WERI-Rb-1 (cell line): Measurements from ENCODE around the gene RBFOX1.

Source experiments
- DNase-seq: peaks from one replicate; pipeline ENCODE4 v3.0.0-alpha.2; 2020
- H3K27ac ChIP-seq: fragments of 250-450 bp; sonication (Bioruptor Pico); 2 replicates; pipeline ENCODE4 v1.5.1; 2020; ENCODE audit warnings: mild to moderate bottlenecking, moderate library complexity
- H3K27me3 ChIP-seq: fragments of 250-450 bp; sonication (Bioruptor Pico); 2 replicates; pipeline ENCODE4 v1.5.1; 2021; ENCODE audit warnings: mild to moderate bottlenecking, low read depth, moderate library complexity; ENCODE audit not compliant: insufficient read depth, severe bottlenecking
- H3K36me3 ChIP-seq: fragments of 250-450 bp; sonication (Bioruptor Pico); 2 replicates; pipeline ENCODE4 v1.5.1; 2020; ENCODE audit warnings: mild to moderate bottlenecking, moderate library complexity
- H3K4me3 ChIP-seq: 2 replicates; pipeline ENCODE4 v1.5.1; 2011; ENCODE audit warnings: low read depth, mild to moderate bottlenecking, control low read depth, low read length
- H3K9me3 ChIP-seq: fragments of 250-450 bp; sonication (Bioruptor Pico); 2 replicates; pipeline ENCODE4 v1.5.1; 2021; ENCODE audit warnings: mild to moderate bottlenecking, moderate library complexity; ENCODE audit not compliant: severe bottlenecking
- TF ChIP-seq, protein P1 (sequence below): IDR thresholded peaks from 2 replicates; pipeline ENCODE4 v1.5.1; 2011; ENCODE audit warnings: low read depth, mild to moderate bottlenecking, control low read depth, inconsistent platforms, low read length

The RBFOX1 gene

DNA sequence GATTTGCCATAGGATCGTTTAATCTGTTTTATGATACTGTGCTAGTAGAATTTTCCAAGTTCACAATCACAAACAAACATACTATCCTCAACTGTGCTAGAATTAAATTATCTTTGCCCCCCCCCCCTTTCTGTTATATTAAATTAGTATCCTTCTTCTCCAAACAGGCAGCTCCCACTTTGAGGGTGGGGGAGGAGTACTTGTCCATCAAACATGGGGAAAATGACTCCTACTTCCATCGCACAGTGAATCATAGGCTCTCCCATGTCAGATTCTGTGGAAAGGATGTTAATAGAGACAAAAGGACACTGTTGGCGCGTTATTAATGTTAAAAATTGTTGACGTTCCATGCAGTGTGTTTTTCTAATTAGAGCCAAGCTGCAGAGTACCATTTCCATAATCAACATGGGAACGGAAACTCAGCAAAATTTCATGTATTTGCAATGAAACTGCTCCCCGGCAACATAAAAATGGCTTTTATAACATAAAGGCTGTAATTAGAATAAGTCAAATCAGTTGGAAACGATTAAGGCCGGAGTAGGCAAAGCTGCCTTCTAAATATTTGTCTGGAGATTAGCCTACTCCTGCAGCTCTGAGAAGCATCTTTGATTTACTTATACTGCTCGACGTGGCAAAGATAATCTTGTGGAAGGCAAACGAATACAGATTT, 104.6 kb downstream of the RBFOX1 start:
- no peaks in the 10 kb centered on the region for H3K36me3 ChIP-seq
- H3K9me3 ChIP-seq: no peaks in the 10 kb centered on the region
- H3K4me3 ChIP-seq: no peak overlapping the region
- no peaks in the 10 kb centered on the region for H3K27me3 ChIP-seq
- H3K27ac ChIP-seq: no peak overlapping the region
- peak; percentile 23 for DNase-seq
- TF ChIP-seq, protein P1, sequence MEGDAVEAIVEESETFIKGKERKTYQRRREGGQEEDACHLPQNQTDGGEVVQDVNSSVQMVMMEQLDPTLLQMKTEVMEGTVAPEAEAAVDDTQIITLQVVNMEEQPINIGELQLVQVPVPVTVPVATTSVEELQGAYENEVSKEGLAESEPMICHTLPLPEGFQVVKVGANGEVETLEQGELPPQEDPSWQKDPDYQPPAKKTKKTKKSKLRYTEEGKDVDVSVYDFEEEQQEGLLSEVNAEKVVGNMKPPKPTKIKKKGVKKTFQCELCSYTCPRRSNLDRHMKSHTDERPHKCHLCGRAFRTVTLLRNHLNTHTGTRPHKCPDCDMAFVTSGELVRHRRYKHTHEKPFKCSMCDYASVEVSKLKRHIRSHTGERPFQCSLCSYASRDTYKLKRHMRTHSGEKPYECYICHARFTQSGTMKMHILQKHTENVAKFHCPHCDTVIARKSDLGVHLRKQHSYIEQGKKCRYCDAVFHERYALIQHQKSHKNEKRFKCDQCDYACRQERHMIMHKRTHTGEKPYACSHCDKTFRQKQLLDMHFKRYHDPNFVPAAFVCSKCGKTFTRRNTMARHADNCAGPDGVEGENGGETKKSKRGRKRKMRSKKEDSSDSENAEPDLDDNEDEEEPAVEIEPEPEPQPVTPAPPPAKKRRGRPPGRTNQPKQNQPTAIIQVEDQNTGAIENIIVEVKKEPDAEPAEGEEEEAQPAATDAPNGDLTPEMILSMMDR: no peak

DNA sequence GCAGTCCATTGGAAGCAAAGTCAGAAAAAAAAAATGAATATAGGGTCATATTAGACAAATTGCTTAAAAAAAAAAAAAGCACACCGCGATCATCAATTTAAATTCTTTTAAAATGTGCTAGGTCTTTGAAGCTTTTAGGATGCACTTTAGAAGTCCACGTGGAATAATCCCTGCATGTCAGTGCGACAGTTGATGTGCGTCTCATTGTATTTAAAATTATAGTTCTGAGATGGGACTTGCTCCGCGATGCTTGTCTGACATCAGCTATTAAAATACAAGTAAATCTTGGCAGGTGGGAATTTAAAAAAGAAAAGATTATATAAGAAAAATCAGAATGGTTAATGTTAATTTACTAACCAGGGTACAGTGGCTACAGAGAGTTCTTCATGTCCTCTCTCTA, 105.2 kb downstream of the RBFOX1 start:
- H3K4me3 ChIP-seq: no peak overlapping the region
- no peaks in the 10 kb centered on the region for H3K27me3 ChIP-seq
- H3K36me3 ChIP-seq: no peaks in the 10 kb centered on the region
- no peak for DNase-seq
- no peak overlapping the region for H3K27ac ChIP-seq
- TF ChIP-seq, protein P1: no peak
- no peaks in the 10 kb centered on the region for H3K9me3 ChIP-seq

DNA sequence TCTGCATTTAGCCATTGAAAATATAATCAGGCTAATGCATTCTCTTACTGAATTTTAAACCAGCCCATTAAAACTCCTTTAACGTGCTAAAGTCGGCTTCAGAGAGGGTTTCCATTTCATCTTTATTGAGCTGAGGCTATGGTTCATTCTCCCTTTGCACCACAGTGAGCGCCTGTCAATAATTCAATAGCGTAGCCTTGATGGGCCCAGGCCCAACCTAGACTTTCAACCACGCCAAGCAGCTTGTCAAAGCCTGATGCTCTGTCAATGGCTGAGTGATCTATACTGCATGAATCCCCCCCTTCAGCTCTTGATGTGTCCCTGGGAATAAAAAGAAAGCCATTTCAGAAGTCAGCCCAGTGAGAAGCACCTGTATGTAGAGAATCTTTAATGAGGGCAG, 106.0 kb downstream of the RBFOX1 start:
- DNase-seq: no peak
- H3K27ac ChIP-seq: no peak overlapping the region
- TF ChIP-seq, protein P1: no peak
- no peaks in the 10 kb centered on the region for H3K27me3 ChIP-seq
- no peaks in the 10 kb centered on the region for H3K9me3 ChIP-seq
- no peak overlapping the region for H3K4me3 ChIP-seq
- H3K36me3 ChIP-seq: no peaks in the 10 kb centered on the region

DNA sequence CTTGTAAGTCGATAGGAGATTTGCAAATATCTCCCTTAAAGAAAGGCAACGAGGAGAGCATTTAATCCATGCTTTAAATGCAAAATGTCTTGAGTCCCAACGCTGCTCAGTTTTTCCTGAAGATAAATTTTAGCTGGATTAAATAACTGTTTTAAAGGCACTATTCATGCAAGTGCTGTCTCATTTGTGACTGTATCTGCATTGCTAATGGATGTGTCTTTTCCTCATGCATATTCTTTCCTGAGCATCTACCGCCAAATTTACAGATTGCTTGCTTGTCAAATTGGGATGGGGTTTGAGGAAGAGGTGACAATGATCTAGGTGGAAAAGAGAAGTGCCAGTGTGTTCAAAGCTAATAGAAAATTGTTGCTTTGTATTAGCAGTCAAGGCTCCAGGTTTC, 106.9 kb downstream of the RBFOX1 start:
- Histone ChIP-seq H3K27ac (no peak overlapping the region), H3K27me3 (no peaks in the 10 kb centered on the region), H3K9me3 (no peaks in the 10 kb centered on the region), H3K36me3 (no peaks in the 10 kb centered on the region), H3K4me3 (no peak overlapping the region)
- TF ChIP-seq, protein P1: no peak
- DNase-seq: no peak

DNA sequence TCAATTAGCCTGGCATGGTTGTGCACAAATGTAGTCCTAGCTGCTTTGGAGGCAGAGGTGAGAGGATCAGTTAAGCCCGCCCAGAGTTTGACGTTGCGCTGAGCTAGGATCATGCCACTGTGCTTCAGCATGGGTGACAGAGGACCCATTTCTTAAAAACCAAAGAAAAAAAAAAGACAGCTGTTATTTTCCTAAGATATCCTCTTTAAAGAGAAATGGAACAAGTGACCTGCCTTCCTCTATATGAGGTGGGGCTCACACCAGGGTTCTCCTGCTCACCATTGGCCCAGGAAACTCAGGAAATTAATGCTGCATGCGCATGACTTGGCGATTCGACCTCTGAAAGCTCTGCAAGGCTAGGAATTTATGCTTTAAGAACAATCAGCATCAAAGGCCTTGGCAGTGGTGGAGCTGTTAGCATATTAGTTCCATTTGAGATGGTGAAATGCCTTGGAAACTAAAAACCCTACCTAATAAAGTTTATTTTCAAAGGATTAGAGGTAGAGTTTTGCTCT, 108.3 kb downstream of the RBFOX1 start:
- Histone ChIP-seq H3K36me3 (no peaks in the 10 kb centered on the region), H3K9me3 (no peaks in the 10 kb centered on the region), H3K27ac (no peak overlapping the region), H3K27me3 (no peaks in the 10 kb centered on the region), H3K4me3 (no peak overlapping the region)
- DNase-seq: no peak
- TF ChIP-seq, protein P1: no peak

DNA sequence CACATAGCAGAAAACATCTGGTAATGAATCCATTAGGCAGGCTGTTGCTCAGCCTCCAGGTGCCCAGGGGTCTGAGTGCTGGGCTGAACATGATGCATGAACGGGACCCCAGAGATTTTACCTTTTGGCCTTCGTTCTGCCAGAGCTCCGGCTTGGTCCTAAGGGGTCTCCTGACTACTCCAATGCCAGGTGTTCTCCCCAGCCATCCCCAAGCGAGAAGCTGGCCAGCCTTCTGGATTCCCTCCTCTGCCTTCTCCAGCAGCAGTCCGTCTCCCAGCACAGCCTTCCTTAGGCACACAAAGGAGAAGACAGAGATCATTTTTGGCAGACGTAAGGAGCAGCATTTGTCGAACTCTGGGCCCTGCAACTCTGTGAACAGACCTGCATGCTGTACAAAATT, 109.4 kb downstream of the RBFOX1 start:
- Histone ChIP-seq H3K27me3 (no peaks in the 10 kb centered on the region), H3K27ac (no peak overlapping the region), H3K4me3 (no peak overlapping the region), H3K9me3 (no peaks in the 10 kb centered on the region), H3K36me3 (no peaks in the 10 kb centered on the region)
- no peak for DNase-seq
- TF ChIP-seq, protein P1: no peak
